HS-5 (cell line): ENCODE data around the gene CDCP2.
"Not testable (repeated sequence)": the region's sequence is repeated elsewhere in the genome, so short reads cannot be mapped to it uniquely, and the experiment has no call there.

Source experiments
- DNase-seq: peaks from one replicate; pipeline ENCODE4 v3.0.0-alpha.2; 2012; ENCODE audit warnings: low read depth

The CDCP2 gene

GRCh38 chr1:54168206-54168965 is 15.6 kb upstream of the CDCP2 start:
- no peak for DNase-seq

GRCh38 chr1:54167422-54168139 is 14.8 kb upstream of the CDCP2 start:
- peak; percentile 22 for DNase-seq

- DNase-seq, result not testable (repeated sequence)
Measured at GRCh38 chr1:54166357-54166756, 13.6 kb upstream of the CDCP2 start.

- DNase-seq, result no peak
Measured at GRCh38 chr1:54165146-54165545, 12.3 kb upstream of the CDCP2 start.

- no peak for DNase-seq
Measured at GRCh38 chr1:54163573-54163972, 10.8 kb upstream of the CDCP2 start.

GRCh38 chr1:54163051-54163450 is 10.3 kb upstream of the CDCP2 start:
- no peak for DNase-seq

GRCh38 chr1:54161495-54162168 is 8.8 kb upstream of the CDCP2 start:
- no peak for DNase-seq

- DNase-seq, result no peak
Measured at GRCh38 chr1:54160351-54160750, 7.6 kb upstream of the CDCP2 start.

- DNase-seq, result no peak
Measured at GRCh38 chr1:54159733-54160316, 7.0 kb upstream of the CDCP2 start.

GRCh38 chr1:54158071-54158470 is 5.3 kb upstream of the CDCP2 start:
- no peak for DNase-seq

GRCh38 chr1:54157401-54157800 is 4.6 kb upstream of the CDCP2 start:
- no peak for DNase-seq

GRCh38 chr1:54156986-54157385 is 4.2 kb upstream of the CDCP2 start:
- DNase-seq, result no peak

GRCh38 chr1:54156201-54156600 is 3.4 kb upstream of the CDCP2 start:
- no peak for DNase-seq

- DNase-seq, result no peak
Measured at GRCh38 chr1:54153535-54154439, 987 bp upstream of the CDCP2 start.

GRCh38 chr1:54151013-54151412 is 1.8 kb downstream of the CDCP2 start:
- no peak for DNase-seq

- DNase-seq, result no peak
Measured at GRCh38 chr1:54149734-54150133, 3.1 kb downstream of the CDCP2 start.

- no peak for DNase-seq
Measured at GRCh38 chr1:54144366-54144765, 8.4 kb downstream of the CDCP2 start.

- no peak for DNase-seq
Measured at GRCh38 chr1:54142146-54142900, 10.5 kb downstream of the CDCP2 start.

- no peak for DNase-seq
Measured at GRCh38 chr1:54139711-54140110, 13.1 kb downstream of the CDCP2 start.

- DNase-seq, result no peak
Measured at GRCh38 chr1:54138994-54139393, 13.8 kb downstream of the CDCP2 start.

- no peak for DNase-seq
Measured at GRCh38 chr1:54137534-54138061, 15.2 kb downstream of the CDCP2 start.
